ENCODE data around the gene KCNMA1. TPM values are rescaled to one million over a fixed set of nuclear protein-coding genes. Genes with fewer than 3 reads are reported as not detected.

KCNMA1 gene
- polyA plus RNA-seq, 1 experiment, result 21.4 TPM

DNA sequence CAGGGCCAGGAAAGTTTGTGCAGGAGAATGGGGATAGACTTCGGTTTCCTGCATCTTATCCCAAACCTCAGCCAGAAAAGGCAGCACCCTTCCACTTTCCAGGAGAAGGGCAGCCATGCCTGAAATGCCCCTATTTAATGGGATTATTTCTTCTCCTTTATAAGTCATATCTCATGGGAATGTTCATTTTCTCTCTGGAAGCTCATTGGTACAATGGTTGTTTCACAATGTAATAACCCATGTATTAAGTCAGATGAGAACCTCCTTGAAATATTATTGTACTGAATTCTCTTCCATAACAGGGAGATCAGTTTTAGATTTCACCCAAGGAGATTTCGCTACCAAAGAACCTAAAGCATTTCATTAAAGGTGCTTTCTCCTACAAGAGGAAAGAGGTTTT is 457.5 kb downstream of the KCNMA1 start:
- Histone ChIP-seq H3K4me3 (ENCODE audit: low read depth, low read length) (no peak overlapping the region), H3K36me3 (ENCODE audit: control insufficient read depth, insufficient read depth, low read length) (no peaks in the 10 kb centered on the region), H3K27me3 (ENCODE audit: control insufficient read depth, insufficient read depth, low read length) (no peaks in the 10 kb centered on the region)
- TF ChIP-seq, protein P1, sequence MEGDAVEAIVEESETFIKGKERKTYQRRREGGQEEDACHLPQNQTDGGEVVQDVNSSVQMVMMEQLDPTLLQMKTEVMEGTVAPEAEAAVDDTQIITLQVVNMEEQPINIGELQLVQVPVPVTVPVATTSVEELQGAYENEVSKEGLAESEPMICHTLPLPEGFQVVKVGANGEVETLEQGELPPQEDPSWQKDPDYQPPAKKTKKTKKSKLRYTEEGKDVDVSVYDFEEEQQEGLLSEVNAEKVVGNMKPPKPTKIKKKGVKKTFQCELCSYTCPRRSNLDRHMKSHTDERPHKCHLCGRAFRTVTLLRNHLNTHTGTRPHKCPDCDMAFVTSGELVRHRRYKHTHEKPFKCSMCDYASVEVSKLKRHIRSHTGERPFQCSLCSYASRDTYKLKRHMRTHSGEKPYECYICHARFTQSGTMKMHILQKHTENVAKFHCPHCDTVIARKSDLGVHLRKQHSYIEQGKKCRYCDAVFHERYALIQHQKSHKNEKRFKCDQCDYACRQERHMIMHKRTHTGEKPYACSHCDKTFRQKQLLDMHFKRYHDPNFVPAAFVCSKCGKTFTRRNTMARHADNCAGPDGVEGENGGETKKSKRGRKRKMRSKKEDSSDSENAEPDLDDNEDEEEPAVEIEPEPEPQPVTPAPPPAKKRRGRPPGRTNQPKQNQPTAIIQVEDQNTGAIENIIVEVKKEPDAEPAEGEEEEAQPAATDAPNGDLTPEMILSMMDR (IDR thresholded peaks at IDR 0.05; ENCODE audit: insufficient read depth, low read depth, low read length), result no peak
- DNase-seq (ENCODE audit: low read depth), result no peak
- ChIA-PET CTCF (interaction anchor here (1.1 to 1.9 kb wide), 3 partner anchors 20 to 464 kb away, joined by 3 to 7 read pairs (median 4); no protein-coding TSS in a partner anchor), POLR2A (no interaction called here)

DNA sequence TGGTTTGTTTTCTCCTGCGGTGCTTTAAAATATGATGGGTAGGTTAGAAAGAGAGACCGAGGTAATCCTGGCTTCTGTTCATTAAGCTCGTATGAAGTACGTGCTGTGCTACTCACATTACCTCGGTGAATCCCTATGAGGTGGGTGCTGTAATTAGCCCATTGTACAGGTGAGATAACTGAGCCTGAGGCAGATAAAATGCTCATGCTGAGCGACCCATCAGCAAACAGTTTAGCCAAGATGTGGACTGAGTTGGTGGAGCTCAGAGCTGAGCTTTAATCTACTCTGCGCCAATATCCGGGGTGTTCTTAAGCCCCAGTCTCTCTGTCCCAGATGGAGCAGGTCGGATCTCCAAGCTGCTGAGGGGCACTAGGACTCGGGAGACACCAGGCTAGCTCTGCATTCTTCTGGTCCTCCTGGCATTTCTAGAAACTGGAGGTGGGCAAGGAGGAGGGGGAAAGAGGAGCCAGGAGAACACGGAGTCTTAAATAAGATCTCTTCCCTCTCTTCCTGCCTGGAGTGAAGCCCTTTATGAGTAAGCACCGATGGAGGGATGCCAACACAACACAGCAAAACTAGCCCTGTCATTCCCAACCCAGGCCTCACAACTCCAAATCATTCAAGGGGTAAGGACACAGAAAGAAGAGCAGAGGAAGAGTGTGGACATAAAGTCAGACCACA is 458.5 kb downstream of the KCNMA1 start:
- Histone ChIP-seq H3K36me3 (ENCODE audit: control insufficient read depth, insufficient read depth, low read length) (no peaks in the 10 kb centered on the region), H3K27me3 (ENCODE audit: control insufficient read depth, insufficient read depth, low read length) (no peaks in the 10 kb centered on the region), H3K4me3 (ENCODE audit: low read depth, low read length) (no peak overlapping the region)
- TF ChIP-seq, protein P1 (IDR thresholded peaks at IDR 0.05; ENCODE audit: insufficient read depth, low read depth, low read length), result no peak
- DNase-seq (ENCODE audit: low read depth), result peak; percentile 61
- POLR2A ChIA-PET, result no interaction called here
- CTCF ChIA-PET, result interaction anchor here (0.8 to 1.9 kb wide), 6 partner anchors 13 to 540 kb away, joined by 3 to 5 read pairs (median 3); partner anchors contain the start of gene KCNMA1

DNA sequence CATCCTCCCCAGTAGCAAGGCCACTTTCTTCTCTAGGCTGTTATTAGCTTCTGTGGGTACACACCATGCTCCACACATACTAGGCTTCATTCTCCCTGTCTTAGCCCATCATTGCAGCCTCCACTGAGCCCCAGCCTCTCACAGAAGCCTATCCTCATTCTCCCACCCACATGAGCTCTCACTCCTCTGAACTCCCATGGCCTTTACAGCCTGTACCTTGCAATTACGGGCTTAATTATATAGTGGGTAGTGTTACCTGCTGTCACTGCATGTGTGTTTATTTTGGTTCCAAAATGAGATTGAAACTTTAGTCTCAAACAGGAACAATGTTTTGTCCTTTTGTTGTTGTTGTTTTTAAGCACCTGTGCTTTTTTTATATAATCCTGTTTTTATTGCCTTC is 460.0 kb downstream of the KCNMA1 start:
- TF ChIP-seq, protein P1 (IDR thresholded peaks at IDR 0.05; ENCODE audit: insufficient read depth, low read depth, low read length), result no peak
- Histone ChIP-seq H3K27me3 (ENCODE audit: control insufficient read depth, insufficient read depth, low read length) (no peaks in the 10 kb centered on the region), H3K36me3 (ENCODE audit: control insufficient read depth, insufficient read depth, low read length) (no peaks in the 10 kb centered on the region), H3K4me3 (ENCODE audit: low read depth, low read length) (no peak overlapping the region)
- POLR2A ChIA-PET, result no interaction called here
- CTCF ChIA-PET, result interaction anchor here (0.8 to 15.1 kb wide), 2 partner anchors 435 to 467 kb away, joined by 3 to 374 read pairs; partner anchors contain the start of gene KCNMA1
- DNase-seq (ENCODE audit: low read depth), result no peak

DNA sequence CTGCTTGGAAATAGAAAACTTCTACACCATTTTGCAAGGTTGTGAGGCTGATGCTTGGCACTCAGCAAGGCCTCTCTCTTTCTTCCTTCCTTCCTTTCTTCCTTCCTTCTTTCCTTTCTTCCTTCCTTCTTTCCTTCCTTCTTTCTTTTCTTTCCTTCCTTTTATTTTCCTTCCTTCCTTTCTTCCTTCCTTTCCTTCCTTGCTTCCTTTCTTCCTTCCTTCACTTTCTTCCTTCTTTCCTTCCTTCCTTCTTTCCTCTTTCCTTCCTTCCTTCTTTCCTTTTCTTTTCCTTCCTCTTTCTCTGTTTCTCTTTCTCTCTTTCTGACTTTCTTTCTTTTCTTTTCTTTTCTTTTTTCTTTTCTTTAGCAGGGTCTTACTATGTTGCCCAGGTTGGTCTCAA is 460.4 kb downstream of the KCNMA1 start:
- TF ChIP-seq, protein P1 (IDR thresholded peaks at IDR 0.05; ENCODE audit: insufficient read depth, low read depth, low read length), result no peak
- ChIA-PET POLR2A (no interaction called here), CTCF (interaction anchor here (0.8 to 15.1 kb wide), 2 partner anchors 436 to 467 kb away, joined by 3 to 374 read pairs; partner anchors contain the start of gene KCNMA1)
- H3K27me3 ChIP-seq (ENCODE audit: control insufficient read depth, insufficient read depth, low read length), result no peaks in the 10 kb centered on the region
- no peak overlapping the region for H3K4me3 ChIP-seq (ENCODE audit: low read depth, low read length)
- no peak for DNase-seq (ENCODE audit: low read depth)
- H3K36me3 ChIP-seq (ENCODE audit: control insufficient read depth, insufficient read depth, low read length), result no peaks in the 10 kb centered on the region

DNA sequence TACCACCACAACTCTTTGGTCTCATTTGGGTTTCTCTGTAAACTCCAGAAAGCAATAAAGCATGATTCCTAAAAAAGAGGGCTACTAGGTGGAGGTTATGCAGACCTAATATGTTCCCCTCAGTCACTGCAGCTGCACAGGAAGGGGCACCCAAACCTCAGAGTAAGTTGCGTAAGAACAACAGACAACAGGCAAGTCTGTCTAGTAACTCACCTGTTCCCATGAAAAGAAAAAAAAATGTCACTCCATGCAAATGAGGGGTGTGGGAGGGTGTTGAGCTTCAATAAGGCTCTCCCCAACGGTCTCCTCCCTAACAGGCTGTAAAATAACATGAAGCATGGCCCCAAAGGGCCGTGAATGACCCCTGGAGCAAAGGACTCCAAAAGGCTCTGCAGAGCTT is 461.4 kb downstream of the KCNMA1 start:
- H3K36me3 ChIP-seq (ENCODE audit: control insufficient read depth, insufficient read depth, low read length), result no peaks in the 10 kb centered on the region
- H3K4me3 ChIP-seq (ENCODE audit: low read depth, low read length), result no peak overlapping the region
- ChIA-PET CTCF (interaction anchor here (0.6 to 15.1 kb wide), 5 partner anchors 11 to 468 kb away, joined by 3 to 374 read pairs (median 6); partner anchors contain the start of gene KCNMA1), POLR2A (no interaction called here)
- no peak for DNase-seq (ENCODE audit: low read depth)
- no peaks in the 10 kb centered on the region for H3K27me3 ChIP-seq (ENCODE audit: control insufficient read depth, insufficient read depth, low read length)
- TF ChIP-seq, protein P1 (IDR thresholded peaks at IDR 0.05; ENCODE audit: insufficient read depth, low read depth, low read length), result no peak
